ENCODE results near the gene ADCY1.

DNA sequence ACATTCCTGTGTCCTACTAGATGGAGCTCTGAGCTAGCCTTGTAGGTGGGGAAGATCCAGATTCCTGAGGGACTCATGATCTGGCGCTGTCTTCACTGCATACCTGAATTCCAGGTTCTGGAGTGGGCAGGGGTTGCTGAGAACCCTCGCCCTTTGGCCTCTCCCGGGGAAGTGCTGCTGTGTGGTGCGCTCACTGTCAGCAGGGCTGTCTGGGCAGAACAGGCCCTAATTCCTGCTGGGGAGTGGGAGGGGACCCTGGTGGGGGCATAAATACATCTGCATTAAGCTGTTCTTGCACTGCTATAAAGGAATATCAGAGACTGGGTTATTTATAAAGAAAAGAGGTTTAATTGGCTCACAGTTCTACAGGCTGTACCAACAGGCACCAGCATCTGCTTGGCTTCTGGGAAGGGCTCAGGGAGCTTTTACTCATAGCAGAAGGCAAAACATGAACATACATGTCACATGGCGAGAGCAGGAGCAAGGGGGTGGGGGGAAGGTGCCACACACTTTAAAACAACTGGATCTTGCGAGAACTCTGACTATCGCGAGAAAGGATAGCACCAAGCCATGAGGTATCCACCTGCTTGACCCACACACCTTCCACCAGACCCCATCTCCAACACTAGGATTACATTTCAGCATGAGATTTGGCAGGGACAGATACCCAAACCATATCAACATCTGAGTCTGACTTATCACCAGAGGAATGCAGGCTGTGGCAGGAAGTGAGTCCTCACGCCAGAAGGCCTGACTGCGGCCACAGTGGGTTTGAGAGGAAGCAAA is 115.0 kb downstream of the ADCY1 start:
- TF ChIP-seq, protein P1, sequence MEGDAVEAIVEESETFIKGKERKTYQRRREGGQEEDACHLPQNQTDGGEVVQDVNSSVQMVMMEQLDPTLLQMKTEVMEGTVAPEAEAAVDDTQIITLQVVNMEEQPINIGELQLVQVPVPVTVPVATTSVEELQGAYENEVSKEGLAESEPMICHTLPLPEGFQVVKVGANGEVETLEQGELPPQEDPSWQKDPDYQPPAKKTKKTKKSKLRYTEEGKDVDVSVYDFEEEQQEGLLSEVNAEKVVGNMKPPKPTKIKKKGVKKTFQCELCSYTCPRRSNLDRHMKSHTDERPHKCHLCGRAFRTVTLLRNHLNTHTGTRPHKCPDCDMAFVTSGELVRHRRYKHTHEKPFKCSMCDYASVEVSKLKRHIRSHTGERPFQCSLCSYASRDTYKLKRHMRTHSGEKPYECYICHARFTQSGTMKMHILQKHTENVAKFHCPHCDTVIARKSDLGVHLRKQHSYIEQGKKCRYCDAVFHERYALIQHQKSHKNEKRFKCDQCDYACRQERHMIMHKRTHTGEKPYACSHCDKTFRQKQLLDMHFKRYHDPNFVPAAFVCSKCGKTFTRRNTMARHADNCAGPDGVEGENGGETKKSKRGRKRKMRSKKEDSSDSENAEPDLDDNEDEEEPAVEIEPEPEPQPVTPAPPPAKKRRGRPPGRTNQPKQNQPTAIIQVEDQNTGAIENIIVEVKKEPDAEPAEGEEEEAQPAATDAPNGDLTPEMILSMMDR (IDR thresholded peaks at IDR 0.05; ENCODE audit: low read length) = no peak
- no peak for TF ChIP-seq EZH2 (optimal IDR thresholded peaks at IDR 0.05; ENCODE audit: low read depth, low read length)
